HCT116 (cell line): Measurements from ENCODE around the gene CGN. TPM values are rescaled to one million over a fixed set of nuclear protein-coding genes. Genes with fewer than 3 reads are reported as not detected.

Source experiments
- ATAC-seq: fragments of 200-7000 bp; cut with Tn5 transposase; 2 replicates; pipeline ENCODE4 v1.9.1; 2020; ENCODE audit warnings: mild to moderate bottlenecking, moderate library complexity
- BruUV-seq: library from RNA; stranded (reverse); fragments of 400-500 nt; replicated peaks from 2 replicates; lab custom pipeline; 2021; lab: Mats Ljungman, UMichigan
- CTCF ChIA-PET: fragments of 300-600 bp; sonication (Branson Sonifier 250); formaldehyde crosslinking; loops from one replicate; lab custom pipeline; 2021; ENCODE audit warnings: antibody characterized with exemption; lab: Charles Lee
- POLR2A ChIA-PET: fragments of 300-600, 350-600 bp; sonication (Branson Sonifier 250); formaldehyde crosslinking; loops from one replicate; lab custom pipeline; 2021; ENCODE audit warnings: antibody characterized with exemption; lab: Charles Lee
- RAD21 ChIA-PET, 2 experiments: fragments of 300-600 bp; sonication (Branson Sonifier 250); formaldehyde crosslinking; loops; one replicate each; lab custom pipeline; 2023; ENCODE audit warnings: low total read pairs in 2 of 2; ENCODE audit not compliant: uncharacterized antibody in 2 of 2, unreplicated experiment in 2 of 2, low non-redundant PET in 1 of 2; lab: Charles Lee
- DNase-seq: peaks from one replicate; pipeline ENCODE4 v3.0.0-alpha.2; 2010; ENCODE audit warnings: low read depth, low spot score
- H2AFZ ChIP-seq: fragments of 200-600 bp; shearing (Covaris generic), sonication (generic); 2 replicates; pipeline ENCODE4 v1.6.1; 2017; ENCODE audit warnings: low read depth, mixed run types, mixed read lengths, antibody characterized with exemption, low read length; ENCODE audit not compliant: poor library complexity, severe bottlenecking
- H3K27ac ChIP-seq: 2 replicates; pipeline ENCODE4 v1.5.1; 2012; ENCODE audit warnings: low read depth, low read length
- H3K27me3 ChIP-seq: fragments of 200-600 bp; sonication (generic); 2 replicates; pipeline ENCODE4 v1.6.1; 2016; ENCODE audit warnings: mixed run types, low read length, mixed read lengths; ENCODE audit not compliant: insufficient read depth
- H3K36me3 ChIP-seq, 2 experiments: fragments of 200-500 bp in 1 of 2; fragments of 200-600 bp in 1 of 2; sonication (Bioruptor generic) in 1 of 2; sonication (generic) in 1 of 2; 2 replicates each; pipeline versions ENCODE4 v1.5.1 to v1.6.1; 2014 to 2016; ENCODE audit warnings: low read length in 2 of 2, inconsistent platforms in 1 of 2, mixed read lengths in 1 of 2, mixed run types in 1 of 2; ENCODE audit not compliant: insufficient read depth in 2 of 2, control insufficient read depth in 1 of 2
- H3K4me1 ChIP-seq, 2 experiments: fragments of 200-600 bp in 1 of 2; sonication (generic) in 1 of 2; 2 replicates each; pipeline versions ENCODE4 v1.5.1 to v1.6.1; 2012 to 2017; ENCODE audit warnings: low read length in 2 of 2, inconsistent platforms in 1 of 2, mild to moderate bottlenecking in 1 of 2, mixed read lengths in 1 of 2, mixed run types in 1 of 2, moderate library complexity in 1 of 2; ENCODE audit not compliant: insufficient read depth in 2 of 2, control insufficient read depth in 1 of 2
- H3K4me2 ChIP-seq: fragments of 200-600 bp; sonication (generic); 2 replicates; pipeline ENCODE4 v1.6.1; 2017; ENCODE audit warnings: mixed run types, low read length, mixed read lengths
- H3K4me3 ChIP-seq, 2 experiments: fragments of 200-600 bp in 1 of 2; sonication (generic) in 1 of 2; replicated peaks in 1 of 2; 2 replicates each; pipeline ENCODE4 v1.5.1; 2011 to 2016; ENCODE audit warnings: low read length in 2 of 2, control low read depth in 1 of 2, low read depth in 1 of 2, mild to moderate bottlenecking in 1 of 2, mixed read lengths in 1 of 2, mixed run types in 1 of 2
- H3K79me2 ChIP-seq: fragments of 200-600 bp; sonication (generic); 2 replicates; pipeline ENCODE4 v1.6.1; 2017; ENCODE audit warnings: mild to moderate bottlenecking, mixed run types, low read length, moderate library complexity, mixed read lengths; ENCODE audit not compliant: insufficient read depth
- H3K9ac ChIP-seq: fragments of 200-600 bp; sonication (generic); 2 replicates; pipeline ENCODE4 v1.6.1; 2016; ENCODE audit warnings: low read length, mixed read lengths
- H3K9me2 ChIP-seq: fragments of 200-600 bp; sonication (generic), shearing (Covaris generic); 2 replicates; pipeline ENCODE4 v1.6.1; 2017; ENCODE audit warnings: mixed run types, mild to moderate bottlenecking, moderate library complexity; ENCODE audit not compliant: insufficient read depth
- H3K9me3 ChIP-seq, 2 experiments: fragments of 200-500 bp in 1 of 2; fragments of 200-600 bp in 1 of 2; sonication (Bioruptor generic) in 1 of 2; sonication (generic) in 1 of 2; 2 replicates each; pipeline ENCODE4 v1.6.1; 2014 to 2017; ENCODE audit warnings: low read length in 2 of 2, mixed read lengths in 2 of 2, inconsistent platforms in 1 of 2, low read depth in 1 of 2, mild to moderate bottlenecking in 1 of 2, mixed run types in 1 of 2, moderate library complexity in 1 of 2; ENCODE audit not compliant: control insufficient read depth in 1 of 2, insufficient read depth in 1 of 2
- H4K20me1 ChIP-seq: fragments of 200-600 bp; sonication (generic), shearing (Covaris generic); 2 replicates; pipeline ENCODE4 v1.6.1; 2017; ENCODE audit warnings: mixed run types, mild to moderate bottlenecking, moderate library complexity; ENCODE audit not compliant: insufficient read depth
- CBX3 ChIP-seq: IDR thresholded peaks from 2 replicates; pipeline ENCODE4 v1.6.1; 2012; ENCODE audit warnings: low read depth
- ELF1 ChIP-seq: IDR thresholded peaks from 2 replicates; pipeline ENCODE4 v1.6.1; 2012; ENCODE audit warnings: low read depth, borderline replicate concordance
- EZH2phosphoT487 ChIP-seq: fragments of 200-600 bp; IDR thresholded peaks from 2 replicates; pipeline ENCODE4 v1.6.1; 2018; ENCODE audit warnings: antibody characterized with exemption, borderline replicate concordance
- FOSL1 ChIP-seq: IDR thresholded peaks from 2 replicates; pipeline ENCODE4 v1.6.1; 2012; ENCODE audit warnings: low read depth
- JUND ChIP-seq: IDR thresholded peaks from 2 replicates; pipeline ENCODE4 v1.6.1; 2012
- POLR2AphosphoS5 ChIP-seq: IDR thresholded peaks from 2 replicates; pipeline ENCODE4 v1.6.1; 2011; ENCODE audit warnings: mild to moderate bottlenecking, low read depth, low read length, moderate library complexity
- RAD21 ChIP-seq: IDR thresholded peaks from 2 replicates; pipeline ENCODE4 v1.6.1; 2012; ENCODE audit warnings: low read depth, mild to moderate bottlenecking
- REST ChIP-seq: IDR thresholded peaks from 2 replicates; pipeline ENCODE4 v1.6.1; 2012; ENCODE audit warnings: low read depth
- SRF ChIP-seq: IDR thresholded peaks from 2 replicates; pipeline ENCODE4 v1.6.1; 2012; ENCODE audit warnings: low read depth
- ZNF274 ChIP-seq: fragments of 200-500 bp; sonication (Bioruptor generic); IDR thresholded peaks from 2 replicates; pipeline ENCODE4 v1.6.1; 2014; ENCODE audit warnings: mild to moderate bottlenecking, low read depth, low read length, inconsistent platforms
- intact Hi-C: fragments of 100-400 bp; cut with micrococcal nuclease; formaldehyde crosslinking; loops from 2 replicates; pipeline ENCODE4 v1.10.0; 2022
- total RNA-seq: library from RNA; stranded (reverse); gene quantifications from one replicate; pipeline ENCODE4 v1.2.1, GENCODE V29; 2021; ENCODE audit not compliant: unreplicated experiment

Gene CGN
- total RNA-seq, 1 experiment from 2014 or later: 19.7 TPM

GRCh38 chr1:151518431-151518830 lies 7.2 kb downstream of the CGN start:
- no TSS peak for BruUV-seq
- no peak overlapping the region for H3K4me3 ChIP-seq
- CTCF ChIA-PET: no interaction called here
- H3K4me1 ChIP-seq: peaks cover 36 to 39% of the 10 kb centered on the region in 2 experiments
- intact Hi-C loops: no loop called here
- no peaks in the 10 kb centered on the region for H3K9me3 ChIP-seq
- POLR2A ChIA-PET: interaction anchor here (2.0 kb wide), 1 partner anchor 22 kb away, joined by 5 read pairs; the partner anchor contains the start of gene TUFT1
- DNase-seq (no peak), ATAC-seq (no peak)
- no peak overlapping the region for H3K27ac ChIP-seq
- H3K4me2 ChIP-seq: no peak overlapping the region
- no peak overlapping the region for H2AFZ ChIP-seq
- H3K27me3 ChIP-seq: no peaks in the 10 kb centered on the region
- H3K9ac ChIP-seq: no peak overlapping the region
- peaks cover 11 to 25% of the 10 kb centered on the region in 2 experiments; a peak in 3 of 4 replicates for H3K36me3 ChIP-seq
- H4K20me1 ChIP-seq: no peaks in the 10 kb centered on the region
- H3K9me2 ChIP-seq: no peaks in the 10 kb centered on the region
- TF ChIP-seq REST: no peak
- no peak for TF ChIP-seq RAD21
- TF ChIP-seq POLR2AphosphoS5: no peak
- TF ChIP-seq EZH2phosphoT487: no peak
- no peak for TF ChIP-seq SRF
- no peak for TF ChIP-seq ZNF274
- no peak for TF ChIP-seq JUND
- TF ChIP-seq FOSL1: no peak
- TF ChIP-seq CBX3: no peak
- no peak for TF ChIP-seq ELF1
- H3K79me2 ChIP-seq: peaks cover 22% of the 10 kb centered on the region
- RAD21 ChIA-PET: no interaction called here
